Body of pancreas (tissue), 4 donors: ENCODE measurements around the gene NEB. TPM values are rescaled to one million over a fixed set of nuclear protein-coding genes. Genes with fewer than 3 reads are reported as not detected.
"Not testable (repeated sequence)": the region's sequence is repeated elsewhere in the genome, so short reads cannot be mapped to it uniquely, and the experiment has no call there.

Source experiments
- ATAC-seq: fragments of 150-250 bp; one replicate; pipeline ENCODE4 v1.9.1; 2016
- DNase-seq, 4 donors: peaks; one replicate each; pipeline ENCODE4 v3.0.0-alpha.2; 2019
- H3K27ac ChIP-seq, 4 donors: fragments of 200-600 bp; sonication (generic); 1 replicate in 3 of 4; 2 replicates in 1 of 4; pipeline versions ENCODE4 v1.5.1 to v1.6.1; 2016 to 2019; ENCODE audit warnings: mild to moderate bottlenecking in 1 of 4, mixed read lengths in 1 of 4, moderate library complexity in 1 of 4
- H3K27me3 ChIP-seq, 2 donors: fragments of 200-600 bp; sonication (generic); one replicate each; pipeline ENCODE4 v1.6.0; 2016; ENCODE audit warnings: mild to moderate bottlenecking in 1 of 2
- H3K36me3 ChIP-seq, 2 donors: fragments of 200-600 bp; sonication (generic); replicated peaks in 1 of 2; 2 replicates each; pipeline ENCODE4 v1.5.1; 2016; ENCODE audit warnings: low read depth in 2 of 2; ENCODE audit not compliant: insufficient read depth in 1 of 2
- H3K4me1 ChIP-seq: fragments of 200-600 bp; sonication (generic); one replicate; pipeline ENCODE4 v1.6.0; 2016
- H3K4me3 ChIP-seq, 2 donors: fragments of 200-600 bp; sonication (generic); 1 replicate in 1 of 2; 2 replicates in 1 of 2; pipeline ENCODE4 v1.5.1; 2016 to 2019
- H3K9me3 ChIP-seq, 3 donors: fragments of 200-600 bp; sonication (generic); 1 replicate in 2 of 3; 2 replicates in 1 of 3; pipeline ENCODE4 v1.5.1; 2016
- POLR2A ChIP-seq, 3 donors: fragments of 450-650 bp; IDR thresholded peaks; one replicate each; pipeline ENCODE4 v1.6.1; 2016; ENCODE audit warnings: antibody characterized with exemption in 3 of 3, mild to moderate bottlenecking in 2 of 3
- WGBS, 2 donors: methylation state at CpG; one replicate each; pipeline ENCODE4 v1.1.5; 2017; 5-methylcytosine and 5-hydroxymethylcytosine counted together
- intact Hi-C: fragments of 100-400 bp; cut with DNase I; formaldehyde crosslinking; loops from one replicate; pipeline ENCODE4 v1.15.1; 2023
- total RNA-seq, 2 donors: library from RNA; depleted of rRNA; stranded (reverse); fragments of >200 nt; gene quantifications; one replicate each; pipeline ENCODE4 v1.1.0, GENCODE V29; 2016
- TF ChIP-seq, protein P1 (sequence below), 7 experiments: fragments of 450-650 bp in 4 of 7; fragments of 200-600 bp in 3 of 7; sonication (generic) in 3 of 7; IDR thresholded peaks; one replicate each; pipeline ENCODE4 v1.5.1; 2016 to 2019; ENCODE audit warnings: antibody characterized with exemption in 7 of 7

NEB gene
- total RNA-seq, 2 donors from 2014 or later = 2.3 to 3.9 TPM

DNA sequence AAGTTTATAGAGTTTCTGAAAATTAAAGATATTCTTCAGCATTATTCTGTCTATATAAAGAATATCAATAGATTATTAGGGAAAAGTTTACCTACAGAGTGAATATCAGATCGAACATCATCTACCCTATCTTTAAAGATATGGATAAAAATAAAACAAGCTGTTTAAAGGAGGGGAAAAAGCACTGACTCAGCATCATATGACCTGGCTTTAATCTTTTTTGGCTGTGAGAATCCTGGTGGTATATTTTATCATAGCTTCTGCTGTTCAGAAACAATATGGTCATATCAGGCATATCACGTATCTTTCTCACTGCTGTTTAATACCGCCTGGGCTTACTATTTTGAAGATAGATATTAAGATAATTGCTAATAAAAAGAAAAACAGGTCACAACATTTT lies 80.2 kb downstream of the NEB start:
- intact Hi-C loops = no loop called here

DNA sequence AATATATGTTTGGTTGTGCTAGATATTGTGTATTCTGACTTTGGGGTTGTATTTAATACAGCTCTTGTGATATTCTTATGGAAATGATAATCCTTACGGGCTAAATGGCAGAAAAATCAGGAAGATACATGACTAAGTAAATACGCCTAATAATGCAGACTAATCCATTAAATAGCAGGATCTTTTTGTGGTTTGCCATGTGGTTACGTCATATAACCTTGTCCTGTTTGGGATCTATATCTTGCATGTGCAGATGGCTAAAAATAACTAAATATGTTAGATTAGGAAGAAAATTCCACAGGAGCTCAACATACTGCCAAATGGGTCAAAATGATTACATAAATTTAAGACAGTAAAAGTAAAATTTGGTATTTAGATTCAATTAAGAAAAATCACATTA lies 83.0 kb downstream of the NEB start:
- WGBS, 2 donors = 64 to 74% methylated on average over 3 of the region's 3 CpGs
- Histone ChIP-seq H3K4me1 (no peaks in the 10 kb centered on the region), H3K27me3 (no peaks in the 10 kb centered on the region), H3K4me3 (no peak overlapping the region), H3K9me3 (peaks cover 0 to 3% (median 0%) of the 10 kb centered on the region in 3 donors), H3K36me3 (no peaks in the 10 kb centered on the region), H3K27ac (no peak overlapping the region)
- TF ChIP-seq POLR2A (IDR thresholded peaks at IDR 0.05) = no peak
- TF ChIP-seq, protein P1, sequence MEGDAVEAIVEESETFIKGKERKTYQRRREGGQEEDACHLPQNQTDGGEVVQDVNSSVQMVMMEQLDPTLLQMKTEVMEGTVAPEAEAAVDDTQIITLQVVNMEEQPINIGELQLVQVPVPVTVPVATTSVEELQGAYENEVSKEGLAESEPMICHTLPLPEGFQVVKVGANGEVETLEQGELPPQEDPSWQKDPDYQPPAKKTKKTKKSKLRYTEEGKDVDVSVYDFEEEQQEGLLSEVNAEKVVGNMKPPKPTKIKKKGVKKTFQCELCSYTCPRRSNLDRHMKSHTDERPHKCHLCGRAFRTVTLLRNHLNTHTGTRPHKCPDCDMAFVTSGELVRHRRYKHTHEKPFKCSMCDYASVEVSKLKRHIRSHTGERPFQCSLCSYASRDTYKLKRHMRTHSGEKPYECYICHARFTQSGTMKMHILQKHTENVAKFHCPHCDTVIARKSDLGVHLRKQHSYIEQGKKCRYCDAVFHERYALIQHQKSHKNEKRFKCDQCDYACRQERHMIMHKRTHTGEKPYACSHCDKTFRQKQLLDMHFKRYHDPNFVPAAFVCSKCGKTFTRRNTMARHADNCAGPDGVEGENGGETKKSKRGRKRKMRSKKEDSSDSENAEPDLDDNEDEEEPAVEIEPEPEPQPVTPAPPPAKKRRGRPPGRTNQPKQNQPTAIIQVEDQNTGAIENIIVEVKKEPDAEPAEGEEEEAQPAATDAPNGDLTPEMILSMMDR (IDR thresholded peaks at IDR 0.05) = no peak
- no peak for ATAC-seq
- intact Hi-C loops = no loop called here
- DNase-seq = no peak

More for the DNA sequence above, 80.2 kb downstream of the NEB start:
- no peaks in the 10 kb centered on the region for H3K9me3 ChIP-seq
- no peak overlapping the region for H3K4me3 ChIP-seq
- DNase-seq (no peak), ATAC-seq (no peak)
- no peaks in the 10 kb centered on the region for H3K4me1 ChIP-seq
- no peak overlapping the region for H3K27ac ChIP-seq
- 86 to 89% methylated on average over 3 of the region's 3 CpGs for WGBS, 2 donors
- H3K36me3 ChIP-seq = no peaks in the 10 kb centered on the region
- TF ChIP-seq, protein P1 (IDR thresholded peaks at IDR 0.05) = no peak
- TF ChIP-seq POLR2A (IDR thresholded peaks at IDR 0.05) = no peak
- H3K27me3 ChIP-seq = no peaks in the 10 kb centered on the region

DNA sequence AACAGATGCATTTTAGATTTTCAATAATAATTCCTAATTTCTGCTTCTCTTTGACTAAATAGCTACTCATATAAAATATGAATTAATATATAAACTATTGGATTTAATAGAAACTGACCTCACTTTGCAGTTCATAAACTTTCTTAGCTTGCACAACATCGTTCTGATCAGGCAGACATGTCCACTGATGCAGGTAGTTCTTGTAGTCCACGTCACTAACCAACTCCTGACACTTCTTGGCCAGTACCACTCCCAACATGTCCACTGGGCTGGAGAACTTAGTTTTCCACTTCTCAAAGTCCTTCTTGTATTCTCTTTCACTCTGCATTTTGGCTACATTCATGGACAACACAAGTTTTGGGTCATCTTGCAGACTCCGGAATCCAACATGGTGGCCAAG lies 83.8 kb downstream of the NEB start:
- TF ChIP-seq, protein P1 (IDR thresholded peaks at IDR 0.05) = no peak
- no peak for TF ChIP-seq POLR2A (IDR thresholded peaks at IDR 0.05)
- no peak for DNase-seq
- Histone ChIP-seq H3K27ac (no peak overlapping the region), H3K9me3 (peaks cover 0 to 3% (median 0%) of the 10 kb centered on the region in 3 donors), H3K4me1 (no peaks in the 10 kb centered on the region), H3K36me3 (no peaks in the 10 kb centered on the region), H3K4me3 (no peak overlapping the region), H3K27me3 (no peaks in the 10 kb centered on the region)
- whole genome bisulfite sequencing, 2 donors = 93 to 97% methylated on average over 3 of the region's 3 CpGs
- ATAC-seq = no peak
- intact Hi-C loops = no loop called here

DNA sequence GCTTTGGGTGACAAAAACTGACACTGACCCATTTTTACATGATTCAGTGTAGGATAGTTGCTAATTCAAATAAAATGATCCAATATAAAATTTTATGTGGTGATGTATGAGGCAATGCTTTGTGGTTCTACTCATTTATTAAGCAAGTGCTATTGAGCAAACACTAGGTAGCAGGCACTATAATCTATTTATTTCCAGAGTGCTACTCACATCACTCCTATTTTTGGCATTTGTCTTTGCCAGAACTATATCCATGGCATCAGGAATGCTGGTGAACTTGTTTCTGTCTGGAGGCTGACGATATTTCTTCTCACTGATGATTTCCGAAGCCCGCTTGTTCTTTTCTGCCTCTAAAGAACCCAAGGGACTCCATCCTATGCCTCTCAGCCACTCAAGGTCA lies 84.3 kb downstream of the NEB start:
- intact Hi-C loops = no loop called here

DNA sequence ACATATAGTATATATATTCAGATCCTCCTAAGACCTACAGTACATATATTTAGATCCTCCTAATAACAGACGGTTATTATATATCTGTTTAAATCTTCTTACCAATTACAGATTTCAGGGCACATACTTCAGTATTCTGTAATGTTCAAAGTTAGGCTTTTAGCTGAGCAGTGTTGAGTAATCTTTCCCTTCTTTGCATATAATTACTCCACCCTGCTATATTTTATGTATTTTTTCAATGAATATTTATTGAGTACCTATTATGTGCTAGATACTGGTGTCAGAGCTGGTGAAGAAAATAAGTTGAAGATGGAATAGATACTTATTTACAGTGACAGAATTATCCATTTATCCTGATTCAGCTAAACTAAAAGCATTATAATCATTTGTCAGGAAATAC lies 84.9 kb downstream of the NEB start:
- no peak for ATAC-seq
- no peak for DNase-seq
- Histone ChIP-seq H3K27me3 (no peaks in the 10 kb centered on the region), H3K36me3 (no peaks in the 10 kb centered on the region), H3K27ac (no peak overlapping the region), H3K4me3 (no peak overlapping the region), H3K9me3 (peaks cover 0 to 3% (median 0%) of the 10 kb centered on the region in 3 donors), H3K4me1 (no peaks in the 10 kb centered on the region)
- intact Hi-C loops = no loop called here
- WGBS, 2 donors = 54 to 71% methylated on average over 1 of the region's 1 CpG
- TF ChIP-seq POLR2A (IDR thresholded peaks at IDR 0.05) = no peak
- TF ChIP-seq, protein P1 (IDR thresholded peaks at IDR 0.05) = no peak

More for the DNA sequence above, 84.3 kb downstream of the NEB start:
- Histone ChIP-seq H3K9me3 (peaks cover 0 to 3% (median 0%) of the 10 kb centered on the region in 3 donors), H3K27me3 (no peaks in the 10 kb centered on the region), H3K36me3 (no peaks in the 10 kb centered on the region), H3K4me3 (no peak overlapping the region), H3K27ac (no peak overlapping the region), H3K4me1 (no peaks in the 10 kb centered on the region)
- ATAC-seq (no peak), DNase-seq (no peak)
- 82 to 86% methylated on average over 3 of the region's 3 CpGs for WGBS, 2 donors
- TF ChIP-seq, protein P1 (IDR thresholded peaks at IDR 0.05) = no peak
- TF ChIP-seq POLR2A (IDR thresholded peaks at IDR 0.05) = no peak

DNA sequence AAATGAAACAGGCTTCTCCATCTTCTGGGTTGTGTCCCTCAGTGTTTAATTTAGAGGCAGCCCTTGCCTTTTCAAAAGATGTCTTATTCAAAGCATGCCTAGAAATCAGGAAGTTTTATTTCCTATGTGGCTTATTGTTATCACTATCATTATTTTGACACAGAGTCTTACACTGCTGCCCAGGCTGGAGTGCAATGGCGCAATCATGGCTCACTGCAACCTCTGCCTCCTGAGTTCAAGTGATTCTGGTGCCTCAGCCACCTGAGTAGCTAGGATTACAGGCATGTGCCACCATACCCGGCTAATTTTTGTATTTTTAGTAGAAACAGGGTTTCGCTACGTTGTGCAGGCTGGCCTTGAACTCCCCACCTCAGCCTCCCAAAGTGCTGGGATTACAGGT lies 87.8 kb downstream of the NEB start:
- H3K9me3 ChIP-seq, H3K4me1 ChIP-seq, DNase-seq, H3K27ac ChIP-seq, intact Hi-C loops, ATAC-seq, H3K36me3 ChIP-seq, H3K4me3 ChIP-seq, H3K27me3 ChIP-seq: not testable (repeated sequence)
- 85 to 95% methylated on average over 4 of the region's 4 CpGs for WGBS, 2 donors
